RWPE2 (cell line): Measurements from ENCODE around the gene APP.
A peak's percentile ranks its signal among the peaks of the same experiment; 100 is the strongest.

Experiments used
- ATAC-seq: fragments of 200-7000 bp; cut with Tn5 transposase; 3 replicates; pipeline ENCODE4 v1.9.1; 2021; ENCODE audit warnings: low read depth
- DNase-seq: peaks from one replicate; pipeline ENCODE4 v3.0.0-alpha.2; 2020; ENCODE audit warnings: low spot score
- H3K27ac ChIP-seq: fragments of 450-650 bp; 2 replicates; pipeline ENCODE4 v1.5.1; 2017; ENCODE audit warnings: mild to moderate bottlenecking; ENCODE audit not compliant: poor library complexity, severe bottlenecking
- H3K27me3 ChIP-seq: fragments of 250-450 bp; sonication (Bioruptor Pico); 2 replicates; pipeline ENCODE4 v1.5.1; 2021; ENCODE audit warnings: mild to moderate bottlenecking, moderate library complexity; ENCODE audit not compliant: insufficient read depth, poor library complexity, severe bottlenecking
- H3K36me3 ChIP-seq: fragments of 250-450 bp; sonication (Bioruptor Pico); 2 replicates; pipeline ENCODE4 v1.5.1; 2020; ENCODE audit warnings: low read depth, mild to moderate bottlenecking, moderate library complexity
- H3K4me1 ChIP-seq: fragments of 250-450 bp; sonication (Bioruptor Pico); 2 replicates; pipeline ENCODE4 v1.5.1; 2021; ENCODE audit warnings: mild to moderate bottlenecking, moderate library complexity; ENCODE audit not compliant: insufficient read depth, poor library complexity, severe bottlenecking
- H3K4me3 ChIP-seq: fragments of 250-450 bp; sonication (Bioruptor Pico); 2 replicates; pipeline ENCODE4 v1.5.1; 2021; ENCODE audit warnings: mild to moderate bottlenecking, moderate library complexity; ENCODE audit not compliant: severe bottlenecking
- H3K9me3 ChIP-seq: fragments of 250-450 bp; sonication (Bioruptor Pico); 2 replicates; pipeline ENCODE4 v1.5.1; 2021; ENCODE audit warnings: mild to moderate bottlenecking, moderate library complexity; ENCODE audit not compliant: severe bottlenecking
- TF ChIP-seq, protein P1 (sequence below): fragments of 450-650 bp; IDR thresholded peaks from one replicate; pipeline ENCODE4 v1.5.1; 2017; ENCODE audit warnings: mild to moderate bottlenecking, moderate library complexity; ENCODE audit not compliant: poor library complexity, severe bottlenecking

APP gene

GRCh38 chr21:26070822-26071425 lies 99.6 kb downstream of the APP start:
- Histone ChIP-seq H3K27me3 (no peaks in the 10 kb centered on the region), H3K27ac (no peak overlapping the region), H3K4me3 (no peak overlapping the region), H3K36me3 (no peaks in the 10 kb centered on the region), H3K9me3 (no peaks in the 10 kb centered on the region), H3K4me1 (peaks cover 19% of the 10 kb centered on the region)
- TF ChIP-seq, protein P1, sequence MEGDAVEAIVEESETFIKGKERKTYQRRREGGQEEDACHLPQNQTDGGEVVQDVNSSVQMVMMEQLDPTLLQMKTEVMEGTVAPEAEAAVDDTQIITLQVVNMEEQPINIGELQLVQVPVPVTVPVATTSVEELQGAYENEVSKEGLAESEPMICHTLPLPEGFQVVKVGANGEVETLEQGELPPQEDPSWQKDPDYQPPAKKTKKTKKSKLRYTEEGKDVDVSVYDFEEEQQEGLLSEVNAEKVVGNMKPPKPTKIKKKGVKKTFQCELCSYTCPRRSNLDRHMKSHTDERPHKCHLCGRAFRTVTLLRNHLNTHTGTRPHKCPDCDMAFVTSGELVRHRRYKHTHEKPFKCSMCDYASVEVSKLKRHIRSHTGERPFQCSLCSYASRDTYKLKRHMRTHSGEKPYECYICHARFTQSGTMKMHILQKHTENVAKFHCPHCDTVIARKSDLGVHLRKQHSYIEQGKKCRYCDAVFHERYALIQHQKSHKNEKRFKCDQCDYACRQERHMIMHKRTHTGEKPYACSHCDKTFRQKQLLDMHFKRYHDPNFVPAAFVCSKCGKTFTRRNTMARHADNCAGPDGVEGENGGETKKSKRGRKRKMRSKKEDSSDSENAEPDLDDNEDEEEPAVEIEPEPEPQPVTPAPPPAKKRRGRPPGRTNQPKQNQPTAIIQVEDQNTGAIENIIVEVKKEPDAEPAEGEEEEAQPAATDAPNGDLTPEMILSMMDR, result no peak
- ATAC-seq (peak; percentile 62; the same call in 2 of the 3 replicates), DNase-seq (no peak)

GRCh38 chr21:26070121-26070520 lies 100.4 kb downstream of the APP start:
- no peaks in the 10 kb centered on the region for H3K27me3 ChIP-seq
- H3K4me3 ChIP-seq, result no peak overlapping the region
- H3K4me1 ChIP-seq, result peaks cover 19% of the 10 kb centered on the region
- no peak for DNase-seq
- TF ChIP-seq, protein P1, result no peak
- no peak for ATAC-seq
- H3K27ac ChIP-seq, result no peak overlapping the region
- H3K9me3 ChIP-seq, result no peaks in the 10 kb centered on the region
- H3K36me3 ChIP-seq, result no peaks in the 10 kb centered on the region

DNA sequence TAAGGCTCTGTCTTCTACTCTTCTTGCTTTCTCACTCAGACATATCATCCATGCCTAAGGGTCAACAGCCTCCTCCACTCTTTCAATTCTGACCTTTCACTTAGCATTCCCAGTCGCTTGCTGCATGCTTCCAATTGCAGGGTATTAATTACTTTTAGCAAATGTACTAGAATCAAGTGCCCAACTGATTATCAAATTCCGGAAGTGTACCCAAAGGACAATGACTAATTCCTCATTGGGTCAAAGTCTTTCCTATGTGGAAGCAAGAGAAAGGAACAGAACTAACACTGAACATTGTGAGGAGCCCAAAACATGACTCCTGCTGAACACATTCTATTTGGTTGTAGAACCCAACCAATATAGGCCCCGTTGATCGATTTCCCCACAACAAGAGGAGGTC lies 101.8 kb downstream of the APP start:
- no peaks in the 10 kb centered on the region for H3K9me3 ChIP-seq
- no peaks in the 10 kb centered on the region for H3K36me3 ChIP-seq
- ATAC-seq (no peak), DNase-seq (no peak)
- peaks cover 19% of the 10 kb centered on the region for H3K4me1 ChIP-seq
- H3K27me3 ChIP-seq, result no peaks in the 10 kb centered on the region
- H3K27ac ChIP-seq, result no peak overlapping the region
- TF ChIP-seq, protein P1, result no peak
- H3K4me3 ChIP-seq, result no peak overlapping the region

GRCh38 chr21:26067836-26068594 lies 102.6 kb downstream of the APP start:
- DNase-seq, result no peak

More at GRCh38 chr21:26067836-26068594, 102.6 kb downstream of the APP start:
- no peaks in the 10 kb centered on the region for H3K36me3 ChIP-seq
- no peaks in the 10 kb centered on the region for H3K27me3 ChIP-seq
- no peak overlapping the region for H3K4me3 ChIP-seq
- H3K9me3 ChIP-seq, result no peaks in the 10 kb centered on the region
- H3K27ac ChIP-seq, result no peak overlapping the region
- no peak for ATAC-seq
- TF ChIP-seq, protein P1, result no peak
- H3K4me1 ChIP-seq, result peaks cover 19% of the 10 kb centered on the region
